A673 (cell line): ENCODE measurements around the gene DENND6A. TPM values are rescaled to one million over a fixed set of nuclear protein-coding genes. Genes with fewer than 3 reads are reported as not detected.
"Not testable (repeated sequence)": the region's sequence is repeated elsewhere in the genome, so short reads cannot be mapped to it uniquely, and the experiment has no call there.

ENCODE experiments used
- BruUV-seq: library from RNA; stranded (reverse); fragments of 400-500 nt; replicated peaks from 2 replicates; lab custom pipeline; 2021; lab: Mats Ljungman, UMichigan
- CTCF ChIA-PET: fragments of 300-600 bp; sonication (Branson Sonifier 250); formaldehyde crosslinking; loops from one replicate; lab custom pipeline; 2022; ENCODE audit warnings: antibody characterized with exemption; lab: Charles Lee
- POLR2A ChIA-PET: fragments of 300-600 bp; sonication (Branson Sonifier 250); formaldehyde crosslinking; loops from one replicate; lab custom pipeline; 2022; ENCODE audit warnings: antibody characterized with exemption; ENCODE audit not compliant: low non-redundant PET; lab: Charles Lee
- DNase-seq: peaks from one replicate; pipeline ENCODE4 v3.0.0-alpha.2; 2015; ENCODE audit warnings: low spot score
- H3K27ac ChIP-seq: fragments of 200-600 bp; sonication (generic); 2 replicates; pipeline ENCODE4 v1.5.1; 2016; ENCODE audit warnings: mixed run types, low read depth, mild to moderate bottlenecking, mixed read lengths, antibody characterized with exemption, low read length; ENCODE audit not compliant: poor library complexity, severe bottlenecking
- H3K27me3 ChIP-seq: fragments of 200-600 bp; sonication (generic); replicated peaks from 2 replicates; pipeline ENCODE4 v1.6.1; 2017; ENCODE audit warnings: mixed run types, low read depth, mild to moderate bottlenecking, mixed read lengths, antibody characterized with exemption, low read length; ENCODE audit not compliant: insufficient read depth, poor library complexity
- H3K36me3 ChIP-seq: fragments of 200-600 bp; sonication (generic); 2 replicates; pipeline ENCODE4 v1.6.1; 2016; ENCODE audit warnings: mixed run types, mild to moderate bottlenecking, mixed read lengths, antibody characterized with exemption, low read length; ENCODE audit not compliant: insufficient read depth, poor library complexity, severe bottlenecking
- H3K4me1 ChIP-seq: fragments of 200-600 bp; sonication (generic); 2 replicates; pipeline ENCODE4 v1.6.1; 2017; ENCODE audit warnings: mixed run types, mild to moderate bottlenecking, mixed read lengths, antibody characterized with exemption, low read length; ENCODE audit not compliant: insufficient read depth, poor library complexity, severe bottlenecking
- H3K4me3 ChIP-seq: fragments of 200-600 bp; sonication (generic); 2 replicates; pipeline ENCODE4 v1.5.1; 2016; ENCODE audit warnings: low read depth, mixed run types, mild to moderate bottlenecking, mixed read lengths, low read length; ENCODE audit not compliant: poor library complexity, severe bottlenecking
- H3K9me3 ChIP-seq: fragments of 200-600 bp; sonication (generic); 2 replicates; pipeline ENCODE4 v1.6.1; 2016; ENCODE audit warnings: mixed run types, low read depth, mild to moderate bottlenecking, mixed read lengths, antibody characterized with exemption, low read length; ENCODE audit not compliant: poor library complexity, severe bottlenecking
- CTCF ChIP-seq: fragments of 300-800, 200-600 bp; sonication (generic); conservative IDR thresholded peaks from 2 replicates; pipeline ENCODE4 v1.5.1; 2017; ENCODE audit warnings: low read depth, mild to moderate bottlenecking, antibody characterized with exemption, low read length, moderate library complexity, mixed read lengths
- EZH2 ChIP-seq: fragments of 200-600 bp; sonication (generic); IDR thresholded peaks from 2 replicates; pipeline ENCODE4 v1.6.1; 2017; ENCODE audit warnings: borderline replicate concordance, low read depth, mild to moderate bottlenecking, mixed read lengths, antibody characterized with exemption, low read length; ENCODE audit not compliant: poor library complexity, severe bottlenecking
- intact Hi-C: fragments of 100-400 bp; cut with micrococcal nuclease; formaldehyde crosslinking; loops from one replicate; pipeline ENCODE4 v1.10.0; 2022; ENCODE audit not compliant: unreplicated experiment
- total RNA-seq: library from RNA; stranded (reverse); gene quantifications from 2 replicates; pipeline ENCODE4 v1.2.3, GENCODE V29; 2021

Gene DENND6A
- total RNA-seq, 1 experiment from 2014 or later, result 22.1 TPM

- H3K27ac ChIP-seq, result no peak overlapping the region
- TF ChIP-seq EZH2 (no peak), CTCF (no peak)
- intact Hi-C loops, result no loop called here
- no peaks in the 10 kb centered on the region for H3K27me3 ChIP-seq
- BruUV-seq, result no TSS peak
- ChIA-PET POLR2A (no interaction called here), CTCF (no interaction called here)
- peaks cover under 1% of the 10 kb centered on the region for H3K36me3 ChIP-seq
- no peak for DNase-seq
- H3K9me3 ChIP-seq, result no peaks in the 10 kb centered on the region
- H3K4me3 ChIP-seq, result no peak overlapping the region
- no peaks in the 10 kb centered on the region for H3K4me1 ChIP-seq
Measured at GRCh38 chr3:57622362-57622761, 70.5 kb downstream of the DENND6A start.

- no peak overlapping the region for H3K4me3 ChIP-seq
- intact Hi-C loops, result no loop called here
- no peak for DNase-seq
- no peaks in the 10 kb centered on the region for H3K27me3 ChIP-seq
- ChIA-PET POLR2A (no interaction called here), CTCF (no interaction called here)
- BruUV-seq, result no TSS peak
- no peak overlapping the region for H3K27ac ChIP-seq
- no peaks in the 10 kb centered on the region for H3K4me1 ChIP-seq
- no peaks in the 10 kb centered on the region for H3K9me3 ChIP-seq
- H3K36me3 ChIP-seq, result no peaks in the 10 kb centered on the region
- TF ChIP-seq CTCF (no peak), EZH2 (no peak)
Measured at GRCh38 chr3:57617739-57618138, 75.1 kb downstream of the DENND6A start.

GRCh38 chr3:57616233-57616632 is 76.6 kb downstream of the DENND6A start:
- no peak overlapping the region for H3K4me3 ChIP-seq
- H3K27me3 ChIP-seq, result no peaks in the 10 kb centered on the region
- intact Hi-C loops, result no loop called here
- DNase-seq, result no peak
- no peak for TF ChIP-seq EZH2
- no peak for TF ChIP-seq CTCF
- H3K36me3 ChIP-seq, result no peaks in the 10 kb centered on the region
- H3K4me1 ChIP-seq, result no peaks in the 10 kb centered on the region
- ChIA-PET POLR2A (no interaction called here), CTCF (no interaction called here)
- no peaks in the 10 kb centered on the region for H3K9me3 ChIP-seq
- H3K27ac ChIP-seq, result no peak overlapping the region
- BruUV-seq, result no TSS peak

- H3K27me3 ChIP-seq, CTCF ChIA-PET, POLR2A ChIA-PET, H3K4me1 ChIP-seq, intact Hi-C loops, BruUV-seq, H3K36me3 ChIP-seq, H3K27ac ChIP-seq, H3K9me3 ChIP-seq, DNase-seq, H3K4me3 ChIP-seq: not testable (repeated sequence)
Measured at GRCh38 chr3:57611870-57612269, 81.0 kb downstream of the DENND6A start.
